ENCODE data around the gene KDM7A. TPM values are rescaled to one million over a fixed set of nuclear protein-coding genes. Genes with fewer than 3 reads are reported as not detected.

KDM7A gene
- total and polyA plus RNA-seq, 2 experiments from 2014 or later = 0.75 to 7.0 TPM

DNA sequence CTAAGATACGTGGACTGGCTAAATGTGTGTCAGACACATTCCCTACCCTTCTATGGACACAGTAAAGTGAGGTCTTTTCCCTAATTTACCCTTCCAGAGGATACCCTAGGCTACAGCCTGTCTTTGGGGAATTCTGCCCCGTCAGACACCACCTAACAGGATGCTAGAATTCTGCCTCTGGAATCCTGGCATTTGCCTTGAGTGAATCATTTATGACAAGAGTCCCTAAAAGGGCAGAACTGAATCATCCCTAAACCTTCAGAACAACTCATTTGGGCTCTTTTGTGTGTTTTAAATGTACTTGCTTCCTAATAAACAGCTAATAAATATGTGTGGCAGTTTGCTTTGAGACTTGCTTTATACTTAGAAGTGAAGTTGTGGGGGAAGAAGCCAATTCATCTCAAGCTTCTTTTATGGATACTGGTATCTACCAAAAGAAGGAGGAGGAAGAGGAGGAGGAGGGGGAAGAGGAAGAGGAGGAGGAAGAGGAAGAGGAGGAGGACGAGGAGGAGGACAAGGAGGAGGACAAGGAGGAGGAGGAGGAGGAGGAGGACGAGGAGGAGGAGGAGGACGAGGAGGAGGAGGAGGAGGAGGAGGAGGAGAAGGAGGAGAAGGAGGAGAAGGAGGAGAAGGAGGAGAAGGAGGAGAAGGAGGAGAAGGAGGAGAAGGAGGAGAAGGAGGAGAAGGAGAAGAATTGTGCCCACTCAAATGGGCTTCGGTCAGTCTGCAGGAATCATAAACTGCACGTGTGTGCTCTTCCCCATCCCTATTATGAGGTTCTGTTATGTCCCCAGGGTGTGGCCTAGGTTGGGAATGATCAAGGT is 141.2 kb downstream of the KDM7A start:
- Histone ChIP-seq H3K4me2 (no peak overlapping the region), H3K9me3 (ENCODE audit: low read depth) (no peaks in the 10 kb centered on the region), H3K27ac (no peak overlapping the region), H3K36me3 (replicated peaks; ENCODE audit: insufficient read depth, low read depth) (no peaks in the 10 kb centered on the region), H4K20me1 (ENCODE audit: insufficient read depth, poor library complexity, severe bottlenecking) (no peaks in the 10 kb centered on the region), H3K27me3 (no peaks in the 10 kb centered on the region), H3K4me1 (ENCODE audit: insufficient read depth) (no peaks in the 10 kb centered on the region), H3K9me2 (replicated peaks; ENCODE audit: insufficient read depth) (no peaks in the 10 kb centered on the region), H3K79me2 (no peaks in the 10 kb centered on the region), H2AFZ (no peak overlapping the region), H3K4me3 (no peak overlapping the region)
- 46% methylated on average over 5 of the region's 7 CpGs for whole genome bisulfite sequencing (ENCODE audit: low lambda C conversion rate, missing lambda C conversion rate)
- TF ChIP-seq EZH2phosphoT487 (IDR thresholded peaks at IDR 0.05; ENCODE audit: low read depth, severe bottlenecking, unreplicated experiment) = no peak
- TF ChIP-seq EZH2 (IDR thresholded peaks at IDR 0.05; ENCODE audit: borderline replicate concordance) = no peak
- TF ChIP-seq, protein P1, sequence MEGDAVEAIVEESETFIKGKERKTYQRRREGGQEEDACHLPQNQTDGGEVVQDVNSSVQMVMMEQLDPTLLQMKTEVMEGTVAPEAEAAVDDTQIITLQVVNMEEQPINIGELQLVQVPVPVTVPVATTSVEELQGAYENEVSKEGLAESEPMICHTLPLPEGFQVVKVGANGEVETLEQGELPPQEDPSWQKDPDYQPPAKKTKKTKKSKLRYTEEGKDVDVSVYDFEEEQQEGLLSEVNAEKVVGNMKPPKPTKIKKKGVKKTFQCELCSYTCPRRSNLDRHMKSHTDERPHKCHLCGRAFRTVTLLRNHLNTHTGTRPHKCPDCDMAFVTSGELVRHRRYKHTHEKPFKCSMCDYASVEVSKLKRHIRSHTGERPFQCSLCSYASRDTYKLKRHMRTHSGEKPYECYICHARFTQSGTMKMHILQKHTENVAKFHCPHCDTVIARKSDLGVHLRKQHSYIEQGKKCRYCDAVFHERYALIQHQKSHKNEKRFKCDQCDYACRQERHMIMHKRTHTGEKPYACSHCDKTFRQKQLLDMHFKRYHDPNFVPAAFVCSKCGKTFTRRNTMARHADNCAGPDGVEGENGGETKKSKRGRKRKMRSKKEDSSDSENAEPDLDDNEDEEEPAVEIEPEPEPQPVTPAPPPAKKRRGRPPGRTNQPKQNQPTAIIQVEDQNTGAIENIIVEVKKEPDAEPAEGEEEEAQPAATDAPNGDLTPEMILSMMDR (IDR thresholded peaks at IDR 0.05; ENCODE audit: poor library complexity) = no peak
- no peak for DNase-seq (ENCODE audit: low spot score)

Small RNAs within 50 kb of the gene (small RNA-seq; reads per million reads assigned to genes)
- gene RF00019 = not detected
- gene RNU6-797P = not detected

Other genes starting within 250 kb of the KDM7A start
- gene PARP12, start 114.0 kb downstream of the KDM7A start, total RNA-seq = 13.8 and 14.0 TPM in 2 replicates
- 8.9 and 11.2 TPM in 2 replicates for gene PARP12, start 114.0 kb downstream of the KDM7A start, polyA plus RNA-seq
- gene SLC37A3, start 221.5 kb upstream of the KDM7A start, total RNA-seq = 40.4 and 64.5 TPM in 2 replicates
- gene SLC37A3, start 221.5 kb upstream of the KDM7A start, polyA plus RNA-seq = 39.5 and 44.9 TPM in 2 replicates
- 2.6 and 4.2 TPM in 2 replicates for gene RAB19, start 227.1 kb upstream of the KDM7A start, total RNA-seq
- gene RAB19, start 227.1 kb upstream of the KDM7A start, polyA plus RNA-seq = 0.72 and 1.3 TPM in 2 replicates

Measured in hepatocyte (in vitro differentiated cells).